Parathyroid adenoma (tissue), 2 donors: Measurements from ENCODE around the gene HLA-DMB.

ENCODE experiments used
- H2AFZ ChIP-seq: fragments of 300-600 bp; sonication (generic); one replicate; pipeline ENCODE4 v1.7.0; 2017; ENCODE audit warnings: antibody characterized with exemption, mild to moderate bottlenecking
- H3K27ac ChIP-seq: fragments of 300-600 bp; sonication (generic); one replicate; pipeline ENCODE4 v1.7.0; 2017
- H3K27me3 ChIP-seq: fragments of 300-600 bp; sonication (generic); one replicate; pipeline ENCODE4 v1.7.0; 2017; ENCODE audit warnings: low read length; ENCODE audit not compliant: control insufficient read depth, insufficient read depth
- H3K36me3 ChIP-seq: fragments of 300-600 bp; sonication (generic); one replicate; pipeline ENCODE4 v1.7.0; 2017; ENCODE audit warnings: low read length; ENCODE audit not compliant: control insufficient read depth, insufficient read depth
- H3K4me1 ChIP-seq: fragments of 300-600 bp; sonication (generic); one replicate; pipeline ENCODE4 v1.7.0; 2017; ENCODE audit warnings: control low read depth
- H3K4me2 ChIP-seq: fragments of 300-600 bp; sonication (generic); one replicate; pipeline ENCODE4 v1.7.0; 2017; ENCODE audit warnings: low read length
- H3K4me3 ChIP-seq: fragments of 300-600 bp; sonication (generic); one replicate; pipeline ENCODE4 v1.7.0; 2017; ENCODE audit warnings: low read depth, low read length
- H3K79me2 ChIP-seq: fragments of 300-600 bp; sonication (generic); one replicate; pipeline ENCODE4 v1.7.0; 2017; ENCODE audit warnings: control low read depth
- H3K9ac ChIP-seq: fragments of 300-600 bp; sonication (generic); one replicate; pipeline ENCODE4 v1.7.0; 2017; ENCODE audit warnings: mild to moderate bottlenecking
- H3K9me3 ChIP-seq: fragments of 300-600 bp; sonication (generic); one replicate; pipeline ENCODE4 v1.7.0; 2017; ENCODE audit warnings: low read length; ENCODE audit not compliant: control insufficient read depth
- CTCF ChIP-seq: fragments of 300-600 bp; sonication (generic); IDR thresholded peaks from one replicate; pipeline ENCODE4 v1.7.0; 2017; ENCODE audit warnings: antibody characterized with exemption, mild to moderate bottlenecking
- donor health status: primary hyperparathyroidism.

Gene HLA-DMB

GRCh38 chr6:32972353-32973143, 31.7 kb upstream of the HLA-DMB start:
- no peak for TF ChIP-seq CTCF
- Histone ChIP-seq H3K4me3 (peak overlapping the region; percentile 99), H3K79me2 (peaks cover 38% of the 10 kb centered on the region), H2AFZ (no peak overlapping the region), H3K4me2 (peak overlapping the region; percentile 100), H3K9me3 (no peaks in the 10 kb centered on the region), H3K27me3 (no peaks in the 10 kb centered on the region), H3K27ac (peak overlapping the region; percentile 97), H3K36me3 (no peaks in the 10 kb centered on the region), H3K9ac (peak overlapping the region; percentile 51), H3K4me1 (peaks cover 15% of the 10 kb centered on the region)

DNA sequence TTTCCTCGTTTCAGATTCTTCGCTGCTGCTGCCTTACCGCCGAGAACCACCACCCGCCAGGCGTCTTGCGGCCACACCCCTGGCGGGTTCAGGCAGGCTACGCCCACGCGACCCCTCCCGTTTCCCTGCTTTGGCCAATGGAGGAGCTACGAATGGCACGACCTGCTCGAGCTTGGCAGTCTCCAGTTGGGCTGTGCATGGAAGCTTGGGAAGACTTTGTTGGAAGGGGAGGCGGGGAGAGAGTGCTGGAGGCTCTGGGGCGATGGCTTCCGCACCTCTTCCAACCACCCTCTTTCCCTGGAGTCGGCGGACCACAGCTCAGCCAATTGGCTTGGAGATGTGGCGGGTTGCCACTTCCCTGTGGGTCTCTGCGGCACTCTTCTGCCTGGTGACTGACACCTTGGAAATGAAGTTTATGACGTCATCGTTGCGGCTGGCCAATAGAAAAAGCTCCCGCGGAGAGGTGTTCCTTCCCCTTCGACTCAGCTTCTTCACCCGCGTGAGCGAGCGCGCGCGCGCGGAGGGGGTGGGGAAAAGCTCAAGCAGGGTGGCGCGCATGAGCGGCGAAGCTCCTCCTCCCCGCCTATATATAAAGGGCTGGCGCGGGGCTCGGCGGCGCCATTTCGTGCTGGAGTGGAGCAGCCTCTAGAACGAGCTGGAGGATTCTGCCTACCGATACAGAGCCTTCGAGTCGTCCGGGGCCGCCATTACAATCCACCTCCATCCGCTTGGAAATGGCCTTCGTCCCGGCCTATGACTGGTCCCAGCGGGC, 30.9 kb upstream of the HLA-DMB start:
- Histone ChIP-seq H3K4me2 (peak overlapping the region; percentile 100), H3K27me3 (no peaks in the 10 kb centered on the region), H3K9me3 (no peaks in the 10 kb centered on the region), H3K79me2 (peaks cover 34% of the 10 kb centered on the region), H2AFZ (peak overlapping the region; percentile 59), H3K9ac (peak overlapping the region; percentile 84), H3K4me1 (peaks cover 17% of the 10 kb centered on the region), H3K36me3 (no peaks in the 10 kb centered on the region), H3K4me3 (peak overlapping the region; percentile 99), H3K27ac (peak overlapping the region; percentile 97)
- TF ChIP-seq CTCF, result peak; percentile 8

DNA sequence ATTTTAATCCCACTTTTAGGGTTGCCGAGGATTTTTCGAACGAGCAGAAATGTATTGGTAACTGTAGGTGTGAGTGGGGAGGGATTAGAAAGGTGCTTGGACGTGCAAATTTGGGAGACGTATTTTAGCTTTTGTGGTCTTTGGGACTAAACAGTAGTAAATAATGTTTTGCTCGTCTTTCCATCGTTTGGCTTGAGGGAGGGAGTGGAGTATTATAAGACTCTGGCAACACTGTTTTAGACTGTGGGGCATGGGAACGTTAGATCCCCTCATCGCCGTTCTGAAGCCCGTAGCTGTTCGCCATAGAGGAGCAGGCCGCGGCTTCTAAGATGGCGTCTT, 30.4 kb upstream of the HLA-DMB start:
- peak overlapping the region; percentile 97 for H3K27ac ChIP-seq
- H3K4me2 ChIP-seq, result peak overlapping the region; percentile 100
- H3K9me3 ChIP-seq, result no peaks in the 10 kb centered on the region
- no peaks in the 10 kb centered on the region for H3K27me3 ChIP-seq
- H3K4me1 ChIP-seq, result peaks cover 17% of the 10 kb centered on the region
- TF ChIP-seq CTCF, result no peak
- H3K36me3 ChIP-seq, result no peaks in the 10 kb centered on the region
- H3K4me3 ChIP-seq, result peak overlapping the region; percentile 99
- peak overlapping the region; percentile 59 for H2AFZ ChIP-seq
- peak overlapping the region; percentile 84 for H3K9ac ChIP-seq
- peaks cover 30% of the 10 kb centered on the region for H3K79me2 ChIP-seq

DNA sequence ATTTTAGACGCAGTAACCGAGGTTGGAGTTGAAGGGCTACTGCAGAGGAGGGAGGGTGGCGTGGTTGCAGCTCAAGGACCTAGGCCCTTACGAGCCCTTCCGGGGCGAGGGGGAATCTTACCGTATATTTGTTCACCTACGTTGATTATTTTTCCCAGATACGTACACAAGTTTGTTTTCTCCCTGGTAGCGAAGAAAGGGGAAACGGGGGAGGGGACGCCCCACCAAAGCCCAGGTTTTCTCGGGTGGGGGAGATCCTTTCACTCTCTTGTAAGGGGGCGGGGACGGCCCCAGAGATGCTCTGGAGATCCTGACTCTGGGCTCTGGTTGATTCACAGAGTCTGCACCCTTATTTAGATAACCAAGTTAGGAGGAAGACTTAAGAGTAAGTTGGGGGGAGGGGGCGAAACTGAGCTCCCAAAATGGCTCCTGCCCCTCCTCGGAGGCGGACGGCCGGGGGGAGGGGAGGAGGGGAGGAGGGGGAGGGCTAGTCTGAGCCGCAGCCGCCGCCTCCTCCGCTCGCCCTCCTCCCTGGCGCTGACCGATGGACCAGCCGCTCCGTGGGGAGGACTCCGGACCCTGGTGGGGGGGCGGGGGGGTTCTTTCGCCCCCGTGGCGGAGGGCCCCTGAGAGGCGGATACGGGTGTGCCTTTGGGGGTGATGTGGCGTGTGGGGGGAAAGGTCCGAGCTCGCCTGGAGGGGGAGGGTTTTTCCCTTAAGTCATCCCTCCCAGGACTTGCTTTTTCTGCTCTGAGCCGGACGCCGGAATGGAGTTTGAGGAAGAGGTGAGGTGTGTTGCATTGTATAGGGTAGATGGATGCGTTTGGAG, 29.8 kb upstream of the HLA-DMB start:
- no peaks in the 10 kb centered on the region for H3K36me3 ChIP-seq

More for the DNA sequence above, 29.8 kb upstream of the HLA-DMB start:
- Histone ChIP-seq H3K79me2 (peaks cover 30% of the 10 kb centered on the region), H3K4me3 (peak overlapping the region; percentile 99), H3K9me3 (no peaks in the 10 kb centered on the region), H3K27ac (peak overlapping the region; percentile 97), H3K27me3 (no peaks in the 10 kb centered on the region), H3K9ac (peak overlapping the region; percentile 84), H2AFZ (peak overlapping the region; percentile 70), H3K4me1 (peaks cover 16% of the 10 kb centered on the region), H3K4me2 (peak overlapping the region; percentile 100)
- no peak for TF ChIP-seq CTCF
